SK-N-SH (cell line): Measurements from ENCODE around the gene CALHM1. TPM values are rescaled to one million over a fixed set of nuclear protein-coding genes. Genes with fewer than 3 reads are reported as not detected.

ENCODE experiments used
- CTCF ChIA-PET: fragments of 300-600, 350-600 bp; formaldehyde crosslinking; extraction: SDS; loops from one replicate; lab custom pipeline; 2021; lab: Yijun Ruan, JAX
- POLR2A ChIA-PET: fragments of 350-600 bp; sonication (Branson Sonifier 250); formaldehyde crosslinking; extraction: SDS; loops from one replicate; lab custom pipeline; 2020; ENCODE audit warnings: antibody characterized with exemption, inconsistent platforms; lab: Yijun Ruan, JAX
- DNase-seq: peaks from one replicate; pipeline ENCODE4 v3.0.0; 2012
- H2AFZ ChIP-seq: fragments of 200-600 bp; sonication (generic); 2 replicates; pipeline ENCODE4 v1.8.1; 2016; ENCODE audit warnings: antibody characterized with exemption, mild to moderate bottlenecking, low read depth
- H3F3A ChIP-seq: fragments of 200-600 bp; sonication (generic); replicated peaks from 2 replicates; pipeline ENCODE3; 2016; ENCODE audit warnings: antibody characterized with exemption, mild to moderate bottlenecking; ENCODE audit not compliant: insufficient read depth
- H3K27ac ChIP-seq, 2 experiments: fragments of 200-500 bp in 1 of 2; fragments of 200-600 bp in 1 of 2; sonication (Bioruptor generic) in 1 of 2; sonication (generic), shearing (Covaris generic) in 1 of 2; 2 replicates each; pipeline versions ENCODE4 v1.5.1 to v1.6.1; 2014 to 2016; ENCODE audit warnings: low read depth in 2 of 2, inconsistent platforms in 1 of 2, low read length in 1 of 2, mild to moderate bottlenecking in 1 of 2, mixed read lengths in 1 of 2
- H3K27me3 ChIP-seq: fragments of 200-600 bp; sonication (generic), shearing (Covaris generic); 2 replicates; pipeline ENCODE4 v1.6.1; 2016; ENCODE audit warnings: mixed run types; ENCODE audit not compliant: insufficient read depth
- H3K36me3 ChIP-seq, 2 experiments: fragments of 200-500 bp in 1 of 2; fragments of 200-600 bp in 1 of 2; sonication (Bioruptor generic) in 1 of 2; sonication (generic) in 1 of 2; replicated peaks in 1 of 2; 2 replicates each; pipeline versions ENCODE3 to v1.5.1; 2014 to 2016; ENCODE audit warnings: low read length in 1 of 2, mild to moderate bottlenecking in 1 of 2; ENCODE audit not compliant: insufficient read depth in 2 of 2, control insufficient read depth in 1 of 2
- H3K4me1 ChIP-seq, 2 experiments: fragments of 200-500 bp in 1 of 2; fragments of 200-600 bp in 1 of 2; sonication (Bioruptor generic) in 1 of 2; sonication (generic), shearing (Covaris generic) in 1 of 2; 2 replicates each; pipeline versions ENCODE4 v1.5.1 to v1.6.1; 2014 to 2016; ENCODE audit warnings: low read depth in 1 of 2, low read length in 1 of 2, mixed run types in 1 of 2; ENCODE audit not compliant: insufficient read depth in 2 of 2, control insufficient read depth in 1 of 2
- H3K4me2 ChIP-seq: fragments of 200-600 bp; sonication (generic), shearing (Covaris generic); 2 replicates; pipeline ENCODE4 v1.6.1; 2017; ENCODE audit warnings: mixed run types
- H3K4me3 ChIP-seq, 2 experiments: fragments of 200-500 bp in 1 of 2; fragments of 200-600 bp in 1 of 2; sonication (Bioruptor generic) in 1 of 2; sonication (generic), shearing (Covaris generic) in 1 of 2; 2 replicates each; pipeline versions ENCODE4 v1.5.1 to v1.8.1; 2014 to 2016; ENCODE audit warnings: low read depth in 2 of 2, inconsistent platforms in 1 of 2, low read length in 1 of 2, mild to moderate bottlenecking in 1 of 2, mixed read lengths in 1 of 2, moderate library complexity in 1 of 2
- H3K79me2 ChIP-seq: fragments of 200-600 bp; sonication (generic); 2 replicates; pipeline ENCODE4 v1.8.1; 2017; ENCODE audit warnings: mild to moderate bottlenecking; ENCODE audit not compliant: insufficient read depth
- H3K9ac ChIP-seq: fragments of 200-600 bp; sonication (generic); 2 replicates; pipeline ENCODE4 v1.6.1; 2017; ENCODE audit warnings: mixed run types
- H3K9me2 ChIP-seq: fragments of 200-600 bp; sonication (generic); 2 replicates; pipeline ENCODE4 v1.6.1; 2017; ENCODE audit warnings: mixed run types
- H3K9me3 ChIP-seq: fragments of 200-600 bp; sonication (generic); 2 replicates; pipeline ENCODE4 v1.6.1; 2017; ENCODE audit warnings: mixed run types, mild to moderate bottlenecking, moderate library complexity
- H4K20me1 ChIP-seq: fragments of 200-600 bp; sonication (generic); 2 replicates; pipeline ENCODE4 v1.6.1; 2017; ENCODE audit warnings: mild to moderate bottlenecking, mixed run types; ENCODE audit not compliant: insufficient read depth
- CHD2 ChIP-seq: fragments of 150-350 bp; IDR thresholded peaks from 2 replicates; pipeline ENCODE4 v1.6.1; 2018; ENCODE audit warnings: low read length; ENCODE audit not compliant: partially characterized antibody
- EP300 ChIP-seq, 2 experiments: IDR thresholded peaks; 2 replicates each; pipeline versions ENCODE4 v1.4.0 to v1.6.1; 2012; ENCODE audit warnings: borderline replicate concordance in 1 of 2, low read depth in 1 of 2, low read length in 1 of 2
- FOXM1 ChIP-seq: IDR thresholded peaks from 2 replicates; pipeline ENCODE4 v1.4.0; 2012; ENCODE audit warnings: low read depth, mild to moderate bottlenecking
- GABPA ChIP-seq: IDR thresholded peaks from 2 replicates; pipeline ENCODE4 v1.4.0; 2012; ENCODE audit warnings: low read depth, mild to moderate bottlenecking
- JUND ChIP-seq: IDR thresholded peaks from 2 replicates; pipeline ENCODE4 v1.4.0; 2012
- MEF2A ChIP-seq: IDR thresholded peaks from 2 replicates; pipeline ENCODE4 v1.4.0; 2012; ENCODE audit warnings: low read depth, borderline replicate concordance
- NFIC ChIP-seq: IDR thresholded peaks from 2 replicates; pipeline ENCODE4 v1.4.0; 2012; ENCODE audit warnings: borderline replicate concordance
- NRF1 ChIP-seq: IDR thresholded peaks from 2 replicates; pipeline ENCODE4 v1.6.1; 2012; ENCODE audit warnings: low read depth, mild to moderate bottlenecking, low read length
- POLR2AphosphoS5 ChIP-seq: IDR thresholded peaks from 2 replicates; pipeline ENCODE4 v1.6.1; 2012; ENCODE audit warnings: low read depth, low read length
- RCOR1 ChIP-seq: fragments of 150-350 bp; IDR thresholded peaks from 2 replicates; pipeline ENCODE4 v1.6.1; 2017; ENCODE audit warnings: antibody characterized with exemption, low read length
- RFX5 ChIP-seq: IDR thresholded peaks from 2 replicates; pipeline ENCODE4 v1.6.1; 2012; ENCODE audit warnings: mild to moderate bottlenecking, improper control_type of control experiment, low read length
- RXRA ChIP-seq: IDR thresholded peaks from 2 replicates; pipeline ENCODE4 v1.4.0; 2012; ENCODE audit warnings: low read depth, mild to moderate bottlenecking, borderline replicate concordance
- SIN3A ChIP-seq: IDR thresholded peaks from 2 replicates; pipeline ENCODE4 v1.6.1; 2012; ENCODE audit warnings: low read depth, mild to moderate bottlenecking, low read length, moderate library complexity, borderline replicate concordance
- SMC3 ChIP-seq: IDR thresholded peaks from 2 replicates; pipeline ENCODE4 v1.6.1; 2012; ENCODE audit warnings: low read depth, low read length, improper control_type of control experiment
- TAF1 ChIP-seq: IDR thresholded peaks from 2 replicates; pipeline ENCODE4 v1.6.1; 2012; ENCODE audit warnings: low read depth, mild to moderate bottlenecking, low read length, moderate library complexity, borderline replicate concordance
- TCF12 ChIP-seq: IDR thresholded peaks from 2 replicates; pipeline ENCODE4 v1.4.0; 2012
- TEAD4 ChIP-seq: IDR thresholded peaks from 2 replicates; pipeline ENCODE4 v1.4.0; 2012; ENCODE audit warnings: mild to moderate bottlenecking, borderline replicate concordance; ENCODE audit not compliant: insufficient read depth
- USF2 ChIP-seq: fragments of 150-350 bp; IDR thresholded peaks from 2 replicates; pipeline ENCODE4 v1.6.1; 2017; ENCODE audit warnings: antibody characterized with exemption, low read length, low read depth, borderline replicate concordance
- YY1 ChIP-seq: IDR thresholded peaks from 2 replicates; pipeline ENCODE4 v1.4.0; 2012; ENCODE audit warnings: low read depth, mild to moderate bottlenecking
- WGBS: methylation state at CpG from one replicate; pipeline ENCODE4 v1.1.6; 2017; ENCODE audit warnings: low lambda C conversion rate; 5-methylcytosine and 5-hydroxymethylcytosine counted together
- polyA plus RNA-seq, 3 experiments: library from polyadenylated mRNA; depleted of rRNA; stranded (reverse); fragments of >200 nt; gene quantifications; 2 replicates each; pipeline ENCODE4 v1.2.3, GENCODE V29; 2012
- TF ChIP-seq, protein P1 (sequence below): IDR thresholded peaks from 2 replicates; pipeline ENCODE4 v1.4.0; 2012; ENCODE audit warnings: low read depth, borderline replicate concordance

CALHM1 gene
- polyA plus RNA-seq, 1 of the 3 experiments (the other 2 are of a cell fraction), result not detected

GRCh38 chr10:103500481-103500880 is 41.8 kb upstream of the CALHM1 start:
- no peak for DNase-seq
- Histone ChIP-seq H3K9ac (no peak overlapping the region), H3K27ac (no peak overlapping the region; a peak in 1 of 4 replicates), H4K20me1 (no peaks in the 10 kb centered on the region), H3K79me2 (no peaks in the 10 kb centered on the region), H3K9me2 (no peaks in the 10 kb centered on the region), H2AFZ (no peak overlapping the region), H3K4me2 (no peak overlapping the region), H3K9me3 (no peaks in the 10 kb centered on the region), H3K4me3 (no peak overlapping the region), H3K36me3 (no peaks in the 10 kb centered on the region), H3F3A (peaks cover 5% of the 10 kb centered on the region), H3K27me3 (peaks cover 31% of the 10 kb centered on the region), H3K4me1 (peaks cover 6 to 27% of the 10 kb centered on the region in 2 experiments; a peak in 3 of 4 replicates)
- POLR2A ChIA-PET, result no interaction called here
- TF ChIP-seq SMC3 (no peak), RXRA (no peak), YY1 (no peak), TEAD4 (no peak), USF2 (no peak)
- TF ChIP-seq, protein P1, sequence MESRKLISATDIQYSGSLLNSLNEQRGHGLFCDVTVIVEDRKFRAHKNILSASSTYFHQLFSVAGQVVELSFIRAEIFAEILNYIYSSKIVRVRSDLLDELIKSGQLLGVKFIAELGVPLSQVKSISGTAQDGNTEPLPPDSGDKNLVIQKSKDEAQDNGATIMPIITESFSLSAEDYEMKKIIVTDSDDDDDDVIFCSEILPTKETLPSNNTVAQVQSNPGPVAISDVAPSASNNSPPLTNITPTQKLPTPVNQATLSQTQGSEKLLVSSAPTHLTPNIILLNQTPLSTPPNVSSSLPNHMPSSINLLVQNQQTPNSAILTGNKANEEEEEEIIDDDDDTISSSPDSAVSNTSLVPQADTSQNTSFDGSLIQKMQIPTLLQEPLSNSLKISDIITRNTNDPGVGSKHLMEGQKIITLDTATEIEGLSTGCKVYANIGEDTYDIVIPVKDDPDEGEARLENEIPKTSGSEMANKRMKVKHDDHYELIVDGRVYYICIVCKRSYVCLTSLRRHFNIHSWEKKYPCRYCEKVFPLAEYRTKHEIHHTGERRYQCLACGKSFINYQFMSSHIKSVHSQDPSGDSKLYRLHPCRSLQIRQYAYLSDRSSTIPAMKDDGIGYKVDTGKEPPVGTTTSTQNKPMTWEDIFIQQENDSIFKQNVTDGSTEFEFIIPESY, result no peak
- 79% methylated on average over 6 of the region's 6 CpGs for WGBS
- CTCF ChIA-PET, result interaction anchor here (2.1 kb wide), 1 partner anchor 15 kb away, joined by 10 read pairs; no protein-coding TSS in a partner anchor

- no peak for DNase-seq
- Histone ChIP-seq H3K27me3 (peaks cover 37% of the 10 kb centered on the region), H3K9me3 (no peaks in the 10 kb centered on the region), H3K4me3 (no peak overlapping the region), H3K9ac (no peak overlapping the region), H3K27ac (no peak overlapping the region), H3K4me2 (no peak overlapping the region), H3K36me3 (no peaks in the 10 kb centered on the region), H3K79me2 (no peaks in the 10 kb centered on the region), H3K4me1 (peaks cover 6 to 30% of the 10 kb centered on the region in 2 experiments; a peak in 3 of 4 replicates), H3K9me2 (no peaks in the 10 kb centered on the region), H4K20me1 (no peaks in the 10 kb centered on the region), H3F3A (peaks cover 5% of the 10 kb centered on the region), H2AFZ (no peak overlapping the region)
- ChIA-PET CTCF (interaction anchor here (0.7 to 2.1 kb wide), 2 partner anchors 14 to 62 kb away, joined by 3 to 10 read pairs; no protein-coding TSS in a partner anchor), POLR2A (no interaction called here)
- 67% methylated on average over 7 of the region's 7 CpGs for WGBS
- TF ChIP-seq, protein P1, result no peak
- no peak for TF ChIP-seq MEF2A
- TF ChIP-seq GABPA, result no peak
- no peak for TF ChIP-seq SIN3A
- TF ChIP-seq RFX5, result no peak
- TF ChIP-seq YY1, result no peak
- TF ChIP-seq EP300 (IDR thresholded peaks at IDR 0.05; ENCODE audit: borderline replicate concordance in 1 of 2, low read depth in 1 of 2, low read length in 1 of 2), result no peak
- TF ChIP-seq TCF12, result no peak
- TF ChIP-seq TAF1, result no peak
- no peak for TF ChIP-seq RCOR1
- TF ChIP-seq JUND, result no peak
- no peak for TF ChIP-seq FOXM1
- TF ChIP-seq NRF1, result no peak
- TF ChIP-seq CHD2, result no peak
- no peak for TF ChIP-seq NFIC
- no peak for TF ChIP-seq POLR2AphosphoS5
- TF ChIP-seq USF2, result no peak
Measured at GRCh38 chr10:103499881-103500280, 41.2 kb upstream of the CALHM1 start.
